SK-N-MC (cell line): ENCODE measurements around the gene CIAO2A.

Experiments
- DNase-seq: peaks from one replicate; pipeline ENCODE4 v3.0.0-alpha.2; 2011; ENCODE audit warnings: low read depth, low spot score
- H3K27ac ChIP-seq: fragments of 200-600 bp; sonication (generic); 2 replicates; pipeline ENCODE4 v1.5.1; 2016; ENCODE audit warnings: mixed run types
- H3K36me3 ChIP-seq: fragments of 200-600 bp; sonication (generic); 2 replicates; pipeline ENCODE4 v1.6.1; 2017; ENCODE audit warnings: antibody characterized with exemption, low read length, mixed read lengths; ENCODE audit not compliant: insufficient read depth
- H3K4me3 ChIP-seq: fragments of 200-600 bp; sonication (generic); 2 replicates; pipeline ENCODE4 v1.5.1; 2016
- H3K9ac ChIP-seq: fragments of 200-600 bp; sonication (generic); 2 replicates; pipeline ENCODE4 v1.8.0; 2017; ENCODE audit warnings: mixed run types, mixed read lengths; ENCODE audit not compliant: insufficient read length
- H3K9me3 ChIP-seq: fragments of 200-600 bp; sonication (generic); 2 replicates; pipeline ENCODE4 v1.6.1; 2017; ENCODE audit warnings: low read depth, mild to moderate bottlenecking, antibody characterized with exemption, low read length, moderate library complexity, mixed read lengths
- EZH2 ChIP-seq: fragments of 200-600 bp; sonication (generic); IDR thresholded peaks from one replicate; pipeline ENCODE4 v1.6.1; 2017; ENCODE audit warnings: antibody characterized with exemption
- FOXP2 ChIP-seq: optimal IDR thresholded peaks from 2 replicates; pipeline ENCODE3; 2011; ENCODE audit warnings: mild to moderate bottlenecking, moderate library complexity; ENCODE audit not compliant: insufficient read depth; ENCODE audit errors: extremely low read length, control extremely low read depth
- POLR2AphosphoS5 ChIP-seq: IDR thresholded peaks from 2 replicates; pipeline ENCODE4 v1.6.1; 2012; ENCODE audit warnings: mild to moderate bottlenecking, low read depth, low read length, borderline replicate concordance

CIAO2A gene

GRCh38 chr15:64029633-64030032, 64.0 kb downstream of the CIAO2A start:
- DNase-seq: no peak
- TF ChIP-seq POLR2AphosphoS5: no peak
- TF ChIP-seq EZH2: no peak
- TF ChIP-seq FOXP2: no peak
- Histone ChIP-seq H3K9ac (no peak overlapping the region), H3K4me3 (no peak overlapping the region), H3K9me3 (no peaks in the 10 kb centered on the region), H3K36me3 (no peaks in the 10 kb centered on the region), H3K27ac (no peak overlapping the region)

GRCh38 chr15:64029110-64029509, 64.5 kb downstream of the CIAO2A start:
- TF ChIP-seq FOXP2 (no peak), EZH2 (no peak), POLR2AphosphoS5 (no peak)
- DNase-seq: no peak
- H3K9ac ChIP-seq: no peak overlapping the region

DNA sequence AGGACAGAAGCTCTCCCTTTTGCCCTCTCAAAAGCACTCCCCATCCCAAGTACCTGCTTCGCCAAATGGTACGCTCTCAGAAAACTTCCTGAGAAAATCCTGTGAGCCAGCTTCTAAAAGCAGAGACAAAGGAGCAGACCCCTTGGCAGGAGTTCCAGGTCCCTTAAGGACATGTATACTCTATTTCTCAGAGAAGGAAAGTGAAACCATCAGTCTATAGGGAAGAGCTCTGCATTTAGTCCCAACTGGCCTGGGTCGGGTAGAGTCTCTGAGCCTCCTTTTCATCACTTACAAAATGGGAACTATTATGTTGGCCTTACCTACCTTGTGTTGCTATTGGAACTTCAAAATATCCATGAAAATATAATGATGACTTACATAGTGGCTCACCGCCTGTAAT, 67.0 kb downstream of the CIAO2A start:
- TF ChIP-seq EZH2: no peak
- TF ChIP-seq FOXP2: no peak
- no peak for TF ChIP-seq POLR2AphosphoS5
- no peaks in the 10 kb centered on the region for H3K36me3 ChIP-seq
- no peak overlapping the region for H3K9ac ChIP-seq
- H3K27ac ChIP-seq: no peak overlapping the region
- no peaks in the 10 kb centered on the region for H3K9me3 ChIP-seq
- H3K4me3 ChIP-seq: no peak overlapping the region
- DNase-seq: no peak

More at GRCh38 chr15:64029110-64029509, 64.5 kb downstream of the CIAO2A start:
- Histone ChIP-seq H3K4me3 (no peak overlapping the region), H3K27ac (no peak overlapping the region), H3K9me3 (no peaks in the 10 kb centered on the region), H3K36me3 (no peaks in the 10 kb centered on the region)

- TF ChIP-seq POLR2AphosphoS5 (no peak), EZH2 (no peak), FOXP2 (no peak)
- Histone ChIP-seq H3K9ac (no peak overlapping the region), H3K27ac (no peak overlapping the region), H3K9me3 (no peaks in the 10 kb centered on the region), H3K36me3 (no peaks in the 10 kb centered on the region), H3K4me3 (no peak overlapping the region)
- no peak for DNase-seq
These were observed 69.2 kb downstream of the CIAO2A start for GRCh38 chr15:64024172-64025050.

- no peak for DNase-seq
- Histone ChIP-seq H3K9ac (no peak overlapping the region), H3K27ac (no peak overlapping the region), H3K36me3 (no peaks in the 10 kb centered on the region), H3K9me3 (no peaks in the 10 kb centered on the region), H3K4me3 (no peak overlapping the region)
- no peak for TF ChIP-seq POLR2AphosphoS5
- TF ChIP-seq EZH2: no peak
- no peak for TF ChIP-seq FOXP2
These were observed 70.4 kb downstream of the CIAO2A start for GRCh38 chr15:64023220-64023619.

GRCh38 chr15:64022571-64022970, 71.1 kb downstream of the CIAO2A start:
- Histone ChIP-seq H3K36me3 (no peaks in the 10 kb centered on the region), H3K9ac (no peak overlapping the region), H3K27ac (no peak overlapping the region), H3K4me3 (no peak overlapping the region), H3K9me3 (no peaks in the 10 kb centered on the region)
- TF ChIP-seq POLR2AphosphoS5: no peak
- TF ChIP-seq FOXP2: no peak
- TF ChIP-seq EZH2: no peak
- DNase-seq: no peak
